GM12864 (cell line): ENCODE results near the gene ZBTB16.

Source experiments
- DNase-seq: peaks from one replicate; pipeline ENCODE4 v3.0.0-alpha.2; 2011; ENCODE audit warnings: low read depth
- H3K4me3 ChIP-seq: 2 replicates; pipeline ENCODE4 v1.5.1; 2011; ENCODE audit warnings: mild to moderate bottlenecking, low read depth, low read length, control low read depth
- TF ChIP-seq, protein P1 (sequence below): IDR thresholded peaks from 2 replicates; pipeline ENCODE4 v1.5.1; 2011; ENCODE audit warnings: low read depth, mild to moderate bottlenecking, moderate library complexity, low read length, control low read depth, inconsistent platforms; ENCODE audit errors: missing control alignments

The ZBTB16 gene

DNA sequence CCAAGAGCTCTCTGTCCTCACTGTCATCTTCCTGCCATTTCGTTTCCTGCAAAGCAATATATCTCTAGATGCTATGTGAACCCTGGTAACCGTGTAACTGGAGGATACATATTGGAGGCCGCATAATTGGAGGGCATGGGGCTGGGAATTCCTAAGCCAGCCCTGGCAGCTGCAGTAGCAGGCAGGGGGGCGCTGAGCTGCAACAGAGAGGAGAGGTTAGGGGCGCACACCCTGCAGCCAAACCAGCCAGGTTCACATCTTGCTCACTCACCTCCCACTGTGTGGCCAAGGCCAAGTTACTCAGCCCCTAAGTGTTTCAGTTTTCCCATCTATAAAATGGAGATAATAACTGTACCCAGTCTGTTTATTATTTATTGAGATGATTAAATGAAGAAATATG is 39.9 kb upstream of the ZBTB16 start:
- no peak for DNase-seq

DNA sequence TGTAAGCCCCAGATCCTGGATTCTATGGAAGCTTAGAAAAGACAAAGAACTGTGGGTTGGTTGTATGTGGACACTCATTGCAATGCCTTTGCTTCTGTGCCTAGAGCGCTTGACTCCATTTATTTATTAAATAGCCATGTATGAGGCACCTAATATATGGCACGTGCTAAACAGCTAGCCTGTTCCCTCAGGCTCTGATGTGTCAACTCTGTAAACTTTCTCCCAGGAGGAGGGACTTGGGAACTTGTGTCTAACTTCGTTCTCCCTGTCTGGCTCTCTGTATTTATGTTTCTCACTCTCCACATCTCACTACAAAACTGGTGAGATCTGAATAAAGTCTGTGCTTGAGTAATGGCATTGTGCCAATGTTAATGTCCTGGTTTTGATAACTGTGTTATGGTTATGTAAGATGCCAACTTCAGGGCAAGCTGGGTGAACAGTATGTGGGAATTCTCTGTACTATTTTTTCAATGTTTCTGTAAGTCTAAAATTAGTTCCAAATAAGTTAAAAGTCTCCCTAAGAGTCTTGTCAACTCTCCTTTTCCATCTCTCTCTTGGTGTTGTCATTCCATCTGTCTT is 34.1 kb upstream of the ZBTB16 start:
- DNase-seq: no peak
- TF ChIP-seq, protein P1, sequence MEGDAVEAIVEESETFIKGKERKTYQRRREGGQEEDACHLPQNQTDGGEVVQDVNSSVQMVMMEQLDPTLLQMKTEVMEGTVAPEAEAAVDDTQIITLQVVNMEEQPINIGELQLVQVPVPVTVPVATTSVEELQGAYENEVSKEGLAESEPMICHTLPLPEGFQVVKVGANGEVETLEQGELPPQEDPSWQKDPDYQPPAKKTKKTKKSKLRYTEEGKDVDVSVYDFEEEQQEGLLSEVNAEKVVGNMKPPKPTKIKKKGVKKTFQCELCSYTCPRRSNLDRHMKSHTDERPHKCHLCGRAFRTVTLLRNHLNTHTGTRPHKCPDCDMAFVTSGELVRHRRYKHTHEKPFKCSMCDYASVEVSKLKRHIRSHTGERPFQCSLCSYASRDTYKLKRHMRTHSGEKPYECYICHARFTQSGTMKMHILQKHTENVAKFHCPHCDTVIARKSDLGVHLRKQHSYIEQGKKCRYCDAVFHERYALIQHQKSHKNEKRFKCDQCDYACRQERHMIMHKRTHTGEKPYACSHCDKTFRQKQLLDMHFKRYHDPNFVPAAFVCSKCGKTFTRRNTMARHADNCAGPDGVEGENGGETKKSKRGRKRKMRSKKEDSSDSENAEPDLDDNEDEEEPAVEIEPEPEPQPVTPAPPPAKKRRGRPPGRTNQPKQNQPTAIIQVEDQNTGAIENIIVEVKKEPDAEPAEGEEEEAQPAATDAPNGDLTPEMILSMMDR: no peak

More for the DNA sequence above, 39.9 kb upstream of the ZBTB16 start:
- TF ChIP-seq, protein P1: no peak
- no peak overlapping the region for H3K4me3 ChIP-seq

DNA sequence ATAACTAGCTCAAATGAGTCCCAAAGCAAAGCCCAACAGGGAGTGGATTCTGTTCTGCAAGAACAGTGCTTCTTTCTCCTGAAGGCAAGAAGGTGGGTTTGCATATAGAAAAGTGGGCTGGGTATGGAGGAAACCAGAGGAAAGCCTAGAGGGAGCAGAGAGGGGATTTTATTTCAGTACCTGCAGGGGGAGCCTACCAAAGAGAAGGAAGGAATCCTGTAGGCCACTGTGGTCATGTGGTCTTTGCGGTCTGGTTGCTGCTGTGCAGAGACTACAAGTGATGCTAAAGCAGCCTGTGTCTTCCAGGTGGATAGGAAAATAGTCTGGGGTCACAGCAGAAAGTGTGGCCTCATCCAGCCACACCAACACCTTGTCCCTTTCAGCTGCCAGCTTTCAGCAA is 33.2 kb upstream of the ZBTB16 start:
- DNase-seq: no peak
- no peak overlapping the region for H3K4me3 ChIP-seq
- TF ChIP-seq, protein P1: peak; percentile 14

More for the DNA sequence above, 34.1 kb upstream of the ZBTB16 start:
- no peak overlapping the region for H3K4me3 ChIP-seq

DNA sequence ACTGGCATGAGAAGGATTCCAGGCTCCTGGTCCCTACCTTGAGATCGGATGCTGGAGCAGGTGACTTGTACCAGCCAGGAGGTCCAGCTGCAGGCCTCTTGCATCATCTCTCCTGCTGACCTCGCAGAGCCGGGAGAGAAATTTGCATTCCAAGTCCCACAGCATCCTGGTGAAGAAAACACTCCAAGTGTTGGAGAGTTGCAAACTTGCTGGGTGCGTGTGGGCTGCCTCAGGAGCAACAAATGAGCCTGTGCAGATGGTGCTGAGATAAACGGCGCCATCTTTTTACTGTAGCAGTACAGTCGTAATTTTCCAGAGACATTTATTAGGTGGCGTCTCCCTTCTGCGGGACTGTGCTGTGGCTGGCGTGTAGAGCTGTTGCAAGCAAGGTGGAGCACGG is 32.1 kb upstream of the ZBTB16 start:
- TF ChIP-seq, protein P1: no peak
- H3K4me3 ChIP-seq: no peak overlapping the region
- no peak for DNase-seq

DNA sequence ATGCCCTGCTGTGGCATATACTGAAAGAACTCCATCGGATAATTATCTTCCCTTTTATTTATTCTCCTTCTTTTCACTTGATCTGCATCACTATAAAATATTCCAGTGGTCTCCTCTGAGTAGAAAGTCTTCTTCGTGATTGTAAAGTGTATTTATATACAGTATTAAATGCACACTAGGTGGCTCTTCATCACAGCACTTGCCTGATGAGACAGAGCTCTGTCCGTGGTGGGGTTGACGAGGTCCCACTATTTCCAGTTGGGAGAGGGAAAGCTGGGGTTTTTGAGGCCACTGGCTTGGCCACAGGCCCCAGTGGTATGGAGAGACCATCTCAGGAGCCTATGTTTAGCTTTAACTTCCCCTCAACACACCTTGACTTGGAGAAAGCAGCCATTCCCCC is 31.6 kb upstream of the ZBTB16 start:
- TF ChIP-seq, protein P1: no peak
- DNase-seq: no peak
- no peak overlapping the region for H3K4me3 ChIP-seq

DNA sequence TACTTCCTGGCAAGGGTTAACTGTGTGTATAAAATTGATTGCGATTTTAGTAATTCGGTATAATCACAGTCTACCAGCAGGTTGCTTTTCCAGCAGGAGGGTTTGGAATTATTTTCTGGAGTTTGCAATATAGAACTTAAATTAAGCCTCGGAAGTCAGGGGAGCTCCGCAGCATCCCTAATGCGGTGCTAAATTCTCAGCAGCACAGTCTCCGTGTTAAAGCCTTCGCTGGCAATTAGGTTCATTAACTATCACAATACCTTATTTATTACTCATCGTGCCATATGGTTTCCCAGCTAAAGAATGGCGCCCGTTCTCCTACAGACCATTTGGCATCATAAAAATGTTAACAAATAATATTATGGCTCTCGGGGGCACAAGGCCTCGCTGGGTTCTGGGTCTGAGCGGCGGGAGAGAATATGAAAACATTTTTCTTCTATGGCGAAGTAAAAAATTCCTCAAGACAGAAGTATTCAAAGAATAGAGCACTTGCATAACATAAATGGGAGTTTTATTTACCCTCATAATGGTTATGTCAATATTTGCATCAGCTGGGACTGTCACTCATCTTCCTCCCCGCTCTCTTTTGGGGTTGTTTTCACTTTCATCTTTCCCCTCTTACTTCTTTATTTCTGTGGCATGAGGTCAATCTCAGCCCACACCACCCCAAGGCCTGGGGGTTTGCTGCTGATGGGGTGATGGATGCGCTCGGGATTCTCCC is 28.1 kb upstream of the ZBTB16 start:
- TF ChIP-seq, protein P1: no peak
- H3K4me3 ChIP-seq: no peak overlapping the region
- DNase-seq: no peak

DNA sequence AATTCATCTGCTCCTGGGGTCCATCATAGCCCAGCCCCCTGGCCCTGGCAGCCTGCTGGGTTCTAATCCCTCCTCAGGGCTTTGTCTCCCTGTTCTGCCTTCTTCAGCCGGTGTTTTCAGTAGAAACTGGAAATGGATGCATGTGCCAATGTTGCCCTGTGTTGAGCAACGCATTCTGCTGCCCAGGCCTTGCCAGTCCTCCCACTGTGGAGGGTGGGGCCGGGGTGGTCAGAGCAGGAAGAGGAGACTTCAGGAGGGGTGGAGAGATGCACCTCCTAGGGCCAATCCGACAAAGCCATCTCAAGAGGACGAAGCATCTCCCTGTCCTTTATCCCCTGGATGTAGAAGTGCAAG is 27.6 kb upstream of the ZBTB16 start:
- no peak for DNase-seq
- H3K4me3 ChIP-seq: no peak overlapping the region
- TF ChIP-seq, protein P1: no peak
